Loucy (cell line): Measurements from ENCODE around the gene TLR9.

Experiments
- H2AFZ ChIP-seq: fragments of 200-600 bp; sonication (generic); 2 replicates; pipeline ENCODE4 v1.6.0; 2016; ENCODE audit warnings: antibody characterized with exemption, mild to moderate bottlenecking, low read length, moderate library complexity
- H3F3A ChIP-seq: fragments of 200-600 bp; 2 replicates; pipeline ENCODE4 v1.6.0; 2016; ENCODE audit warnings: antibody characterized with exemption, low read depth, mild to moderate bottlenecking
- H3K27me3 ChIP-seq: fragments of 200-600 bp; sonication (generic); 2 replicates; pipeline ENCODE4 v1.6.1; 2014; ENCODE audit warnings: low read length, mild to moderate bottlenecking; ENCODE audit not compliant: insufficient read depth, poor library complexity, severe bottlenecking
- H3K36me3 ChIP-seq: fragments of 200-600 bp; sonication (generic); 2 replicates; pipeline ENCODE4 v1.6.1; 2016; ENCODE audit warnings: low read length; ENCODE audit not compliant: insufficient read depth
- H3K4me1 ChIP-seq: fragments of 200-600 bp; sonication (generic); 2 replicates; pipeline ENCODE4 v1.5.1; 2014; ENCODE audit warnings: low read length, mild to moderate bottlenecking; ENCODE audit not compliant: insufficient read depth, poor library complexity, severe bottlenecking
- H3K4me2 ChIP-seq: fragments of 200-600 bp; sonication (generic); 2 replicates; pipeline ENCODE4 v1.6.0; 2014; ENCODE audit warnings: antibody characterized with exemption, low read length, low read depth, mild to moderate bottlenecking; ENCODE audit not compliant: poor library complexity, severe bottlenecking
- H3K4me3 ChIP-seq: fragments of 200-600 bp; sonication (generic); 2 replicates; pipeline ENCODE4 v1.5.1; 2014; ENCODE audit warnings: low read length, mild to moderate bottlenecking, mixed read lengths; ENCODE audit not compliant: poor library complexity, severe bottlenecking
- H3K79me2 ChIP-seq: fragments of 200-600 bp; sonication (generic); 2 replicates; pipeline ENCODE4 v1.6.1; 2014; ENCODE audit warnings: low read length; ENCODE audit not compliant: insufficient read depth
- H3K9ac ChIP-seq: fragments of 200-600 bp; sonication (generic); 2 replicates; pipeline ENCODE4 v1.6.0; 2014; ENCODE audit warnings: mild to moderate bottlenecking, low read depth, low read length, moderate library complexity; ENCODE audit not compliant: poor library complexity, severe bottlenecking
- H3K9me2 ChIP-seq: fragments of 200-600 bp; sonication (generic); replicated peaks from 2 replicates; pipeline ENCODE4 v1.6.1; 2016; ENCODE audit warnings: low read depth, low read length, mixed read lengths
- H3K9me3 ChIP-seq: fragments of 200-600 bp; sonication (generic); 2 replicates; pipeline ENCODE4 v1.6.1; 2014; ENCODE audit warnings: mild to moderate bottlenecking, antibody characterized with exemption, low read length, low read depth; ENCODE audit not compliant: insufficient read depth
- H4K20me1 ChIP-seq: fragments of 200-600 bp; sonication (generic); 2 replicates; pipeline ENCODE4 v1.6.0; 2014; ENCODE audit warnings: antibody characterized with exemption, low read length, mild to moderate bottlenecking; ENCODE audit not compliant: insufficient read depth, poor library complexity, severe bottlenecking
- EZH2phosphoT487 ChIP-seq: fragments of 200-600 bp; IDR thresholded peaks from 2 replicates; pipeline ENCODE4 v1.6.1; 2018; ENCODE audit warnings: antibody characterized with exemption, mild to moderate bottlenecking, moderate library complexity, borderline replicate concordance
- TF ChIP-seq, protein P1 (sequence below): fragments of 200-600 bp; sonication (generic); conservative IDR thresholded peaks from 2 replicates; pipeline ENCODE4 v1.5.1; 2014; ENCODE audit warnings: mild to moderate bottlenecking, antibody characterized with exemption, low read length

TLR9 gene

DNA sequence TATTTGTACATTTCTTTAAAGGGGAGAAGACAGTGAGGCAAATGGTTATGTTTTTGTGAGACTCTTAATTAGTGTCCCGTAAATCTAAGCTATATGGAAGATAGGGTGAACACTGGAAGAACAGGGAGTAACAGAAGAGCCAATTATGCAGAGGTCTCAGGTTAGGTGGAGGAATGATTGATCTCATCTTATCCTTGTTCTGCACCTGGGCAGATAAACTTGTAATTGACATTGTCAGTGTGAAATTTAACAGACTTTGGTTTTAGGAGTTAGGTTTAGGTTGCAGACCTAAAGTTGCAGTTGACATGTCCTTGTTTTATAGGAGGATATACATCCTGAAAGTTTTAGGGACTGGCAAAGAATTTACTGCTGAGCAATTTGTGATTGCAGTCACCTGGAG is 16.6 kb upstream of the TLR9 start:
- Histone ChIP-seq H3K9me2 (no peaks in the 10 kb centered on the region), H3K36me3 (no peaks in the 10 kb centered on the region), H3K9me3 (no peaks in the 10 kb centered on the region), H3K79me2 (peaks cover 31% of the 10 kb centered on the region), H3K4me1 (peaks cover 30% of the 10 kb centered on the region), H4K20me1 (peaks cover 15% of the 10 kb centered on the region), H3F3A (no peaks in the 10 kb centered on the region), H3K4me2 (no peak overlapping the region), H2AFZ (no peak overlapping the region), H3K9ac (no peak overlapping the region), H3K27me3 (no peaks in the 10 kb centered on the region), H3K4me3 (no peak overlapping the region)
- TF ChIP-seq, protein P1, sequence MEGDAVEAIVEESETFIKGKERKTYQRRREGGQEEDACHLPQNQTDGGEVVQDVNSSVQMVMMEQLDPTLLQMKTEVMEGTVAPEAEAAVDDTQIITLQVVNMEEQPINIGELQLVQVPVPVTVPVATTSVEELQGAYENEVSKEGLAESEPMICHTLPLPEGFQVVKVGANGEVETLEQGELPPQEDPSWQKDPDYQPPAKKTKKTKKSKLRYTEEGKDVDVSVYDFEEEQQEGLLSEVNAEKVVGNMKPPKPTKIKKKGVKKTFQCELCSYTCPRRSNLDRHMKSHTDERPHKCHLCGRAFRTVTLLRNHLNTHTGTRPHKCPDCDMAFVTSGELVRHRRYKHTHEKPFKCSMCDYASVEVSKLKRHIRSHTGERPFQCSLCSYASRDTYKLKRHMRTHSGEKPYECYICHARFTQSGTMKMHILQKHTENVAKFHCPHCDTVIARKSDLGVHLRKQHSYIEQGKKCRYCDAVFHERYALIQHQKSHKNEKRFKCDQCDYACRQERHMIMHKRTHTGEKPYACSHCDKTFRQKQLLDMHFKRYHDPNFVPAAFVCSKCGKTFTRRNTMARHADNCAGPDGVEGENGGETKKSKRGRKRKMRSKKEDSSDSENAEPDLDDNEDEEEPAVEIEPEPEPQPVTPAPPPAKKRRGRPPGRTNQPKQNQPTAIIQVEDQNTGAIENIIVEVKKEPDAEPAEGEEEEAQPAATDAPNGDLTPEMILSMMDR = no peak
- TF ChIP-seq EZH2phosphoT487 = no peak

DNA sequence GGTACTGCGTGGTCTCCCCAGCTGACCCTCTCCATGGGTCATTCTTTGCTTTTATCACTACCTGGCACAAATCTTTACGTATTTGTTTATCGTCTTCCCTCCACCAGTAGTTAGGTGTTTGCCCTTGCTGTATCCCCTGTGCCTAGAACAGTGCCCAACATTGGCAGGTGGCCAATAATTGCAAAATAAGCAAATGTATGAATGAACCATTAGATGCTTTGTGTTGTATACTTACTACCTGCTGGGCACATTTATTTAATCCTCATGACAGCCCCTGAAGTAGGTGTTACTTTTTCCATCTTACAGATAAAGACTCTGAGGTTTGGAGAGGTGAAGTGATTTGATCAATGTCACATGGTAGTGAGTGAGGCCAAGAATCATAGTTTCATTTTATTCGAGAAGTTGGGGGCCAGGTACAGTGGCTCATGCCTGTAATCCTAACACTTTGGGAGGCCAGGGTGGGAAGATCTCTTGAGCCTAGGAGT is 15.5 kb upstream of the TLR9 start:
- peaks cover 31% of the 10 kb centered on the region for H3K4me1 ChIP-seq
- H3F3A ChIP-seq = no peaks in the 10 kb centered on the region
- H3K79me2 ChIP-seq = peaks cover 41% of the 10 kb centered on the region
- H3K9me2 ChIP-seq = no peaks in the 10 kb centered on the region
- peak overlapping the region; percentile 75 for H3K4me2 ChIP-seq
- no peaks in the 10 kb centered on the region for H3K36me3 ChIP-seq
- H4K20me1 ChIP-seq = peaks cover 15% of the 10 kb centered on the region
- peak overlapping the region; percentile 16 for H3K4me3 ChIP-seq
- H3K27me3 ChIP-seq = no peaks in the 10 kb centered on the region
- no peaks in the 10 kb centered on the region for H3K9me3 ChIP-seq
- peak overlapping the region; percentile 97 for H3K9ac ChIP-seq
- TF ChIP-seq, protein P1 = no peak
- no peak for TF ChIP-seq EZH2phosphoT487
- no peak overlapping the region for H2AFZ ChIP-seq

DNA sequence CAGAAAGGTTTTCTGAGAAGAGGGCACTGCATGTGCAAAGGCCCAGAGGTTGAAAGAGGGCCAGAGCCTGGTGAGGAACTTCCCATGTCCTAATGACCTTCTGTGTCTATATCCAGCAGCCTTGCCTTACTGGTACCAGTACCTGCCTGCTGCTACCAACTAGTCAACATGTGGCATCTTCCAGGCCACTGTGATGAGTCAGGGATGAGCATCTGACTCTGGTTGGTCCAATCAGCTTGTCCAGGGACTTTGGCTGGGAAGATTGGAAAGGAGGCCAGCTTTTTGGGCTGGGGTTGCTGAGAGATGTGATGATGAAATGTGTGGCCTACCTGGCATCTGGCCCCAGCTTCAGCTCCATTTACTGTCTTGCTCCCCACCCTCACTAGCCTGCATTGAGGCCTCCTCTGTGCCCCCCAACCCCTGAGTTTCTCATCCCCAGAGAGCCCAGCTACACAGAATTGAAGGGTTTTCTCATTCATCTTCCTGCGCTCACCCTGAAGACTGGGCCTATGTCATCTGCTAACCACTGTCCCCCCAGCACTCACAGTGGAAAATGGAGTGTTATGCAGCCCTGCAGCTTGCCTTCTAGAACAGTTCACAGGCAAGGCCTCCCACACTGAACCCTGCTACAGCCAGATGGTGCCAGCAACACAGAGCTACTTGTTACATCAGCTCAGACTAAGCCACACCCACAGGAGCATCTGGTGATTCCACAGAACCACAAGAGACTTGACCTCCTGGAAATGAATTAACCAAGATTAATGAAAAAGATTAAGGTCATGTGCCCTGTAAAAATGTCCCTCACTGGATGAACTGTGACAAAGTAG is 14.8 kb upstream of the TLR9 start:
- Histone ChIP-seq H3F3A (no peaks in the 10 kb centered on the region), H3K36me3 (no peaks in the 10 kb centered on the region), H3K79me2 (peaks cover 46% of the 10 kb centered on the region), H2AFZ (no peak overlapping the region), H3K9ac (peak overlapping the region; percentile 97), H3K27me3 (no peaks in the 10 kb centered on the region), H3K9me3 (no peaks in the 10 kb centered on the region), H3K4me2 (peak overlapping the region; percentile 75), H3K4me3 (peak overlapping the region; percentile 99), H4K20me1 (peaks cover 15% of the 10 kb centered on the region), H3K9me2 (no peaks in the 10 kb centered on the region), H3K4me1 (peaks cover 34% of the 10 kb centered on the region)
- TF ChIP-seq, protein P1 = 0 out of 2 replicates have a peak, but pooled peaks have one; percentile 29
- no peak for TF ChIP-seq EZH2phosphoT487
